Activated B cell treated with CpG ODN at 0.5 μM for 24 hours (primary cell): Measurements from ENCODE around the gene ING4. TPM values are rescaled to one million over a fixed set of nuclear protein-coding genes. Genes with fewer than 3 reads are reported as not detected.

Experiments used
- ATAC-seq: fragments of 200-7000 bp; cut with Tn5 transposase; one replicate; pipeline ENCODE4 v1.10.0; 2021; ENCODE audit warnings: low read depth, mild to moderate bottlenecking, moderate library complexity
- CTCF ChIA-PET: fragments of 350-600 bp; sonication (Branson Sonifier 250); formaldehyde crosslinking; loops from one replicate; lab custom pipeline; 2021; ENCODE audit warnings: antibody characterized with exemption; lab: Charles Lee
- POLR2A ChIA-PET: fragments of 350-600 bp; sonication (Branson Sonifier 250); formaldehyde crosslinking; loops from one replicate; lab custom pipeline; 2021; ENCODE audit warnings: antibody characterized with exemption; lab: Charles Lee
- DNase-seq: peaks from one replicate; pipeline ENCODE4 v3.0.0; 2022
- H3K27ac Mint-ChIP-seq: one replicate; pipeline ENCODE4 v1.8.0; 2020; ENCODE audit warnings: mixed read lengths
- H3K27me3 Mint-ChIP-seq: one replicate; pipeline ENCODE4 v1.8.0; 2021; ENCODE audit warnings: mixed read lengths
- H3K36me3 Mint-ChIP-seq: one replicate; pipeline ENCODE4 v1.8.0; 2021; ENCODE audit warnings: low read depth, mixed read lengths
- H3K4me1 Mint-ChIP-seq: one replicate; pipeline ENCODE4 v1.8.0; 2021; ENCODE audit warnings: mixed read lengths
- H3K4me3 Mint-ChIP-seq: one replicate; pipeline ENCODE4 v1.8.0; 2020; ENCODE audit warnings: mild to moderate bottlenecking, mixed read lengths
- H3K9me3 Mint-ChIP-seq: one replicate; pipeline ENCODE4 v1.8.0; 2020; ENCODE audit warnings: mixed read lengths
- CTCF ChIP-seq: fragments of 200-600 bp; IDR thresholded peaks from one replicate; pipeline ENCODE4 v1.8.0; 2022; ENCODE audit warnings: antibody characterized with exemption, mild to moderate bottlenecking
- intact Hi-C: fragments of 100-400 bp; cut with micrococcal nuclease; formaldehyde crosslinking; loops from one replicate; pipeline ENCODE4 v1.15.1; 2024
- total RNA-seq: library from RNA; stranded (reverse); gene quantifications from 2 replicates; pipeline ENCODE4 v1.2.3, GENCODE V29; 2022

Gene ING4
- total RNA-seq, 1 donor from 2014 or later: 39.2 TPM

DNA sequence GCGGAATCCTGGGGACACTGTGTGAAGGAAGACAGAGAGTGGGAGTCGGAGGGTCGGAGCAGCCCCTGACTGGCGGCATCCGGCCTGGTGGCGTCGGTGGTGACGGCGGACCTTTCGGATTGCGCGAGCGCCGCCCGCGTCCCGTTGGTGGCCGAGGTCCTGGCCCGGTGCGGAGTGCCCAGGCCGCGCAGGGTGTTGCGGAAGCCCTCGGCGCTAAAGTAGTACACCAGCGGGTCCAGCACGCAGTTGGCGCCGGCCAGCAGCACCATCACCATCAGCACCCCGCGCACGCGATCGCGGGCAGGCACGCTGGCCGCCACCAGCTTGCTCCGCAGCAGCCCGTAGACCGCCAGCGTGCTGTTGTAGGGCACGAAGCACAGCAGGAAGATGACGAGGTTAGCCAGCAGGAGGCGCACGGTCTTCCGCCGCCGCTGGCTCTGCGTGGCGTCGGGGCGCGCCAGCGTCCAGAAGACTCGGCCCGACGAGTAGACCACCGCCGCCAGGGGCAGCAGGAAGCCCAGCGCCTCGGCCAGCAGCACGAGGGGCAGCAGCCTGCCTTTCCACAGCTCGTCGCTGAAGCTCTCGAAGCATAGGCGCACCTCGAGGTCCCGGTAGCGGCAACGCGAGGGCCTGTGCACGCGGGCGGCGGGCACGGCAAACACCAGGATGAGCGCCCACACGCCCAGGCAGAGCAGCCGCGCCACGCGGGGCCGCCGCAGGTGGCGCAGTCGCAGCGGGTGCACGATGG is 42.6 kb downstream of the ING4 start:
- Mint-ChIP-seq H3K36me3 (peaks cover 41% of the 10 kb centered on the region), H3K27me3 (no peaks in the 10 kb centered on the region), H3K4me3 (no peak overlapping the region), H3K27ac (peak overlapping the region; percentile 73), H3K9me3 (no peaks in the 10 kb centered on the region), H3K4me1 (peaks cover 40% of the 10 kb centered on the region)
- intact Hi-C loops: loop anchor here (1.0 kb wide), 1 partner anchor 12 kb away; no protein-coding TSS in a partner anchor
- ChIA-PET CTCF (interaction anchor here (1.0 to 4.8 kb wide), 10 partner anchors 9 to 158 kb away, joined by 3 to 26 read pairs (median 4); partner anchors contain the start of gene LPAR5), POLR2A (interaction anchor here (1.1 to 11.1 kb wide), 7 partner anchors 14 to 271 kb away, joined by 3 to 126 read pairs (median 6); partner anchors contain the start of genes COPS7A, LPAR5, MLF2 and ZNF384)
- peak; percentile 66 for ATAC-seq
- peak; percentile 53 for DNase-seq
- TF ChIP-seq CTCF: no peak

DNA sequence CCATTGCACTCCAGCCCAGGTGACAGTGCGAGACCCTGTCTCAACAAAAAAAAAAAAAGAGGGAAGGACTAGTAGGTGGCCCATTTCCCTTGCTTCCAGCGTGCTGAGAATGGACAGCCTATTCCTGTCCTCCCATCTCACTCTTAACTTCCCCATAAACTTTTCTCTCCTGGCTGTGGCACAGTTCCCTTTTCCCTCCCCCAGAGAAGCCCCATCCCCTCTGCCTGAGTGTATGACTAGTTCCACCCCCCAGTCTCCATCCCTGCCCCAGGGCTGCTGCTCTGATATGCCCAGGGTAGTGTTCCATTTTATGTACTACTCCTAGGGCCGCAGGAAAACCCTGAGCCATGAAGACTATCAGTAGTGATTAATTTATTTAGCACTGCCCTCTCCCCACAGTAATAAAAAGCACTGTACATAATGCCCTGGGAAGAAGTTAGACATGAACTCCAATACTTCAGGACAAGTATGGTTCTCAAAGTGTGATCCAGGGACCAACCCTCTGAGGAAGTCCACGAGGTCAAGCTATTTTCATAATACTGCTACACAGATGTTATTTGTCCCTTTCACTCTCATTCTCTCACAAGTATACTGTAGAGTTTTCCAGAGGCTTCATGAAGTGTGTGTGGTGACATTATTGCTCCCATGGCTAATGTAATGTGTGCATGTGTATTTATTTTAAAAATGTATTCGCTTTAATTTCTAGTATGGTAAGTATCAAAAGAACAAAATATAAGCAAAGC is 44.3 kb downstream of the ING4 start:
- CTCF ChIA-PET: interaction anchor here (0.9 to 4.8 kb wide), 11 partner anchors 10 to 162 kb away, joined by 3 to 26 read pairs (median 4); partner anchors contain the start of gene LPAR5
- peak overlapping the region; percentile 84 for H3K27ac Mint-ChIP-seq
- POLR2A ChIA-PET: interaction anchor here (0.6 to 11.1 kb wide), 6 partner anchors 9 to 147 kb away, joined by 3 to 126 read pairs (median 4); partner anchors contain the start of genes LPAR5, MLF2 and PTMS
- H3K27me3 Mint-ChIP-seq: no peaks in the 10 kb centered on the region
- H3K4me1 Mint-ChIP-seq: peaks cover 48% of the 10 kb centered on the region
- peaks cover 30% of the 10 kb centered on the region for H3K36me3 Mint-ChIP-seq
- intact Hi-C loops: no loop called here
- DNase-seq (no peak), ATAC-seq (no peak)
- no peak for TF ChIP-seq CTCF
- H3K9me3 Mint-ChIP-seq: no peaks in the 10 kb centered on the region
- H3K4me3 Mint-ChIP-seq: no peak overlapping the region

- POLR2A ChIA-PET: interaction anchor here (0.7 to 3.9 kb wide), 7 partner anchors 12 to 137 kb away, joined by 3 to 48 read pairs (median 5); partner anchors contain the start of genes MLF2 and ZNF384
- Mint-ChIP-seq H3K36me3 (peaks cover 15% of the 10 kb centered on the region), H3K9me3 (no peaks in the 10 kb centered on the region), H3K27me3 (no peaks in the 10 kb centered on the region), H3K27ac (peak overlapping the region; percentile 74), H3K4me1 (peaks cover 66% of the 10 kb centered on the region), H3K4me3 (no peak overlapping the region)
- TF ChIP-seq CTCF: no peak
- intact Hi-C loops: loop anchor here (2.0 kb wide), 1 partner anchor 209 kb away; no protein-coding TSS in a partner anchor
- no peak for ATAC-seq
- CTCF ChIA-PET: interaction anchor here (1.4 to 2.3 kb wide), 3 partner anchors 69 to 108 kb away, joined by 4 to 8 read pairs (median 7); partner anchors contain the start of gene COPS7A
- DNase-seq: no peak
These were observed 47.1 kb downstream of the ING4 start for GRCh38 chr12:6615802-6616201.

- POLR2A ChIA-PET: interaction anchor here (0.5 to 3.9 kb wide), 12 partner anchors 9 to 138 kb away, joined by 3 to 48 read pairs (median 4); partner anchors contain the start of genes ACRBP, COPS7A, LPAR5 and MLF2
- intact Hi-C loops: no loop called here
These were observed 48.3 kb downstream of the ING4 start for GRCh38 chr12:6614513-6615172.

More at GRCh38 chr12:6614513-6615172, 48.3 kb downstream of the ING4 start:
- Mint-ChIP-seq H3K36me3 (peaks cover 12% of the 10 kb centered on the region), H3K9me3 (no peaks in the 10 kb centered on the region), H3K4me1 (peaks cover 71% of the 10 kb centered on the region), H3K4me3 (no peak overlapping the region), H3K27me3 (no peaks in the 10 kb centered on the region), H3K27ac (peak overlapping the region; percentile 88)
- DNase-seq (no peak), ATAC-seq (no peak)
- CTCF ChIA-PET: interaction anchor here (0.6 to 2.3 kb wide), 4 partner anchors 30 to 335 kb away, joined by 4 to 7 read pairs (median 6); partner anchors contain the start of gene COPS7A
- no peak for TF ChIP-seq CTCF
